Tibial artery (tissue), 4 donors: Measurements from ENCODE around the gene GLIPR1L1.

Experiments
- DNase-seq, 2 donors: peaks; one replicate each; pipeline ENCODE4 v3.0.0-alpha.2; 2019
- H3K27ac ChIP-seq, 2 donors: fragments of 200-600 bp; sonication (generic) in 1 of 2; 1 replicate in 1 of 2; 2 replicates in 1 of 2; pipeline ENCODE4 v1.5.1; 2018 to 2019; ENCODE audit warnings: mild to moderate bottlenecking in 1 of 2
- H3K27me3 ChIP-seq, 2 donors: fragments of 200-600 bp; sonication (generic) in 1 of 2; one replicate each; pipeline versions ENCODE4 v1.5.1 to v1.6.0; 2016 to 2019
- H3K36me3 ChIP-seq, 3 donors: fragments of 200-600 bp; sonication (generic) in 2 of 3; one replicate each; pipeline ENCODE4 v1.5.1; 2016 to 2019; ENCODE audit warnings: mild to moderate bottlenecking in 2 of 3
- H3K4me1 ChIP-seq, 4 donors: fragments of 200-600 bp; sonication (generic) in 2 of 4; 1 replicate in 3 of 4; 2 replicates in 1 of 4; pipeline ENCODE4 v1.5.1; 2016 to 2019
- H3K4me3 ChIP-seq, 2 donors: fragments of 200-600 bp; sonication (generic) in 1 of 2; 1 replicate in 1 of 2; 2 replicates in 1 of 2; pipeline ENCODE4 v1.5.1; 2018 to 2019; ENCODE audit warnings: mild to moderate bottlenecking in 2 of 2
- H3K9me3 ChIP-seq, 3 donors: fragments of 200-600 bp; sonication (generic) in 1 of 3; one replicate each; pipeline ENCODE4 v1.5.1; 2016 to 2019
- intact Hi-C: fragments of 100-400 bp; cut with DNase I; formaldehyde crosslinking; loops from one replicate; pipeline ENCODE4 v1.15.0; 2023; ENCODE audit warnings: low total_unique reads
- TF ChIP-seq, protein P1 (sequence below), 2 experiments: fragments of 200-600 bp in 1 of 2; fragments of 450-650 bp in 1 of 2; IDR thresholded peaks; one replicate each; pipeline ENCODE4 v1.5.1; 2017 to 2019; ENCODE audit warnings: antibody characterized with exemption in 2 of 2, mild to moderate bottlenecking in 1 of 2, moderate library complexity in 1 of 2

The GLIPR1L1 gene

DNA sequence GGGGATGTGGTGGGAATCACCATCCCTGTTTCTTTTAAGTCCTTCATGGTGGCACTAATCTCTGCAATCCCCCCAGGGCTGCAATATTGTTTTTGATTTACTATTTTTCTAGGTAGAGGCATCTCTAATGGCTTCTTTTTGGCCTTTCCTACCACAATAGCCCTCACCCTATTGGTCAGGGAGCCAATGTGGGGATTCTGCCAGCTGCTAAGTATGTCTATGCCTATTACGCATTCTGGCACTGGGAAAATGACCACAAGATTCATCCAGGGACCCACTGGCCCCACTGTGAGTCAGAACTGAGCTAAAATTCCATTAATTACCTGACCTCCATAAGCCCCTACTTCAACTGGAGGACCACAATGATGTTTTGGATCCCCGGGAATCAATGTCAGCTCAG lies 40.5 kb downstream of the GLIPR1L1 start:
- Histone ChIP-seq H3K4me3 (no peak overlapping the region), H3K27me3 (no peaks in the 10 kb centered on the region), H3K36me3 (no peaks in the 10 kb centered on the region), H3K9me3 (no peaks in the 10 kb centered on the region), H3K4me1 (no peaks in the 10 kb centered on the region), H3K27ac (no peak overlapping the region)
- intact Hi-C loops = no loop called here
- no peak for DNase-seq
- TF ChIP-seq, protein P1, sequence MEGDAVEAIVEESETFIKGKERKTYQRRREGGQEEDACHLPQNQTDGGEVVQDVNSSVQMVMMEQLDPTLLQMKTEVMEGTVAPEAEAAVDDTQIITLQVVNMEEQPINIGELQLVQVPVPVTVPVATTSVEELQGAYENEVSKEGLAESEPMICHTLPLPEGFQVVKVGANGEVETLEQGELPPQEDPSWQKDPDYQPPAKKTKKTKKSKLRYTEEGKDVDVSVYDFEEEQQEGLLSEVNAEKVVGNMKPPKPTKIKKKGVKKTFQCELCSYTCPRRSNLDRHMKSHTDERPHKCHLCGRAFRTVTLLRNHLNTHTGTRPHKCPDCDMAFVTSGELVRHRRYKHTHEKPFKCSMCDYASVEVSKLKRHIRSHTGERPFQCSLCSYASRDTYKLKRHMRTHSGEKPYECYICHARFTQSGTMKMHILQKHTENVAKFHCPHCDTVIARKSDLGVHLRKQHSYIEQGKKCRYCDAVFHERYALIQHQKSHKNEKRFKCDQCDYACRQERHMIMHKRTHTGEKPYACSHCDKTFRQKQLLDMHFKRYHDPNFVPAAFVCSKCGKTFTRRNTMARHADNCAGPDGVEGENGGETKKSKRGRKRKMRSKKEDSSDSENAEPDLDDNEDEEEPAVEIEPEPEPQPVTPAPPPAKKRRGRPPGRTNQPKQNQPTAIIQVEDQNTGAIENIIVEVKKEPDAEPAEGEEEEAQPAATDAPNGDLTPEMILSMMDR (IDR thresholded peaks at IDR 0.05) = no peak

DNA sequence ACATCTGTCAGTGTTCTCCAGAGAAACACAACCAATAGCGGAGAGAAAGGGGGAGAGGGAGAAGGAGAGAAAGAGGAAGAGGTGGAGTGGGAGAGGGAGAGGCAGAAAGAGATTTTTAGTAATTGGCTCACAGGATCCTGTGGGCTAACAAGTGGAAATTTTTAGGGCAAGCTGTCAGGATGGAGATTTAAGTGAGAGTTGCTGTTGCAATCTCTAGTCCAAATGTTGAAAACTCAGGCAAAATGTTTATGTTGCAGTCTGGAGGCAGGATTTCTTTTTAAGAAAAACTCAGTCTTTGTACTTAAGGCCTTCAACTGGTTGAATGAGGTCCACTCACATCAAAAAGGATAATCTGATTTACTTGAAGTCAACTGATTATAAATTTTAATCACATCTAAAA lies 43.9 kb downstream of the GLIPR1L1 start:
- DNase-seq = no peak
- intact Hi-C loops = no loop called here
- Histone ChIP-seq H3K9me3 (no peaks in the 10 kb centered on the region), H3K4me1 (no peaks in the 10 kb centered on the region), H3K36me3 (no peaks in the 10 kb centered on the region), H3K4me3 (no peak overlapping the region), H3K27ac (no peak overlapping the region), H3K27me3 (no peaks in the 10 kb centered on the region)
- TF ChIP-seq, protein P1 (IDR thresholded peaks at IDR 0.05) = no peak

DNA sequence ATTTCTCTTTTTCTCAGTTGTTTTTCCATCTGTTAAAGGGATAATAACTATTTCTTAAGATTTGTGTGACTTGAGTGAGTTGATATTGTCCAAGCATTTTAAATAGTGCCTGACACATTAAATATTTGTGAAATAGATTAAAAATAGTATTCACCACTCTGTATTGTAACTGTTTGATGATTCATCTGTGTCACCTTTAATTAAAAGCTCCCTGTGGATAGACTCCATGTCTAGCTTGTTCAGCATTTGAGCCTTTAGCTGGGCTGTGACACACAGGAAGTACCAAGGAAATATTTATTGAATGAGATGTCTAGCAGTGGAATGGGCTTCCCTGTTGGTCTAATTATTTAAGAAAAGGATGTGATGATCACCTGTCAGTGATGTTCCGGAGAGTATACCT lies 54.6 kb downstream of the GLIPR1L1 start:
- no peak for DNase-seq
- peak overlapping the region; percentile 86 to 93 for H3K27ac ChIP-seq
- no peaks in the 10 kb centered on the region for H3K36me3 ChIP-seq
- peak overlapping the region in 1 of 2 donors; percentile 69 for H3K4me3 ChIP-seq
- intact Hi-C loops = no loop called here
- no peaks in the 10 kb centered on the region for H3K9me3 ChIP-seq
- TF ChIP-seq, protein P1 (IDR thresholded peaks at IDR 0.05) = no peak
- no peaks in the 10 kb centered on the region for H3K27me3 ChIP-seq
- H3K4me1 ChIP-seq = peaks cover 0 to 28% (median 5%) of the 10 kb centered on the region in 4 donors

DNA sequence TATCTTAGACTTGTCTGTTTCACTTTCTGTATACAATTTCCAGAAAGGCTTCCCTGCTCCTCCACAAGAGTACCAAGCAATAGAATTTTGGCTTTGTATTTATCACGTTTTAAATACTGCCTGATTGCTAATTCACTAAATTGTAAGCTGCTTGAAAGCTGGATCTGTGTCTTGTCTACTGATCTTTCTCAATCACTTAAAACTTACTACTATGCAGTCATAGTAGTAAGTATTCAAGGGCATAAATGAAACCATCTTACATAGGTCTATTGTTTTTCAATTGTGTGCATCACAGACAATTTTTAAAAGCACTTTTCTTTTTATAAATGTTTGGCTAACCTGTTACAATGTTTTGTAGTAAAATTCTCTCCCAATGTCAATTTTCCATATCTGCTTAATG lies 55.2 kb downstream of the GLIPR1L1 start:
- no peaks in the 10 kb centered on the region for H3K36me3 ChIP-seq
- DNase-seq = no peak
- intact Hi-C loops = loop anchor here (10.0 kb wide), 1 partner anchor 95 kb away; the partner anchor contains the start of gene GLIPR1
- no peaks in the 10 kb centered on the region for H3K27me3 ChIP-seq
- H3K4me1 ChIP-seq = peaks cover 0 to 28% (median 5%) of the 10 kb centered on the region in 4 donors
- TF ChIP-seq, protein P1 (IDR thresholded peaks at IDR 0.05) = no peak
- H3K9me3 ChIP-seq = no peaks in the 10 kb centered on the region
- peak overlapping the region; percentile 62 to 69 for H3K4me3 ChIP-seq
- H3K27ac ChIP-seq = peak overlapping the region; percentile 86 to 93

DNA sequence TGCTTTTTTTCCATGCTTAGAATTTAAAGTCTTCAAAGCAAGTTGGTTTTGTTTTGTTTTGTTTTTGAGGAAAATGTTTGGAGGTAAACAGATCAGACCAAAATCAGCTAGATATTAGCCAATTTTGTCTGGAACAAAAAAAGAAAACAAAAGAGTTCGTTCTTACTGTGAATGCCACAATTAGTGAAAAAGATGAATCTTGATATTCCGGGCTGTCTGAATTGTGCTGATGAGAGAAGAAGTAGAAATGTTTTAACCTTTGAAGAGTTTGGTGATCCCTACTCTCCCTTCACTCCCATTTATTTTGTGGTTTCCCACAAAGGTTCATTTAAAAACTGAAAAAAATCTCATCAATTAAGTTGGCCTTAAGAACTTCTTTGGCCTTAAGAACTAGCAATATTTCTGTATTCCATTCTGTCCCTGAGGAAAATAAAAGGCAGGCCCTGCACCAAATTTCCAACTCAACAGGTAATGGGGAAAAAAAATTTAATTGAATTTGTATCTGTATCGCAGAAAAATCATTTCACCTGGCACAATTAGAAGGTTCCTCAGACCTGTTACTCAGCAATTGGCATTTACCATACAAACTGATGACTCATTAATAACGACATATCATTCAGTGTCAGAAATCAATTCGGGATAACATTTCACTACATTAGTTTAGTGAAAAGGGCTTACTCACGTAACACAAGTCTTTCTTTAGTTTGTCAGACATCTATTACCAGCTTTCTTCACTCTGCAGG lies 55.9 kb downstream of the GLIPR1L1 start:
- DNase-seq = no peak

More for the DNA sequence above, 55.9 kb downstream of the GLIPR1L1 start:
- H3K4me3 ChIP-seq = peak overlapping the region; percentile 62 to 69
- no peaks in the 10 kb centered on the region for H3K27me3 ChIP-seq
- TF ChIP-seq, protein P1 (IDR thresholded peaks at IDR 0.05) = no peak
- intact Hi-C loops = loop anchor here (10.0 kb wide), 1 partner anchor 94 kb away; the partner anchor contains the start of gene GLIPR1
- H3K36me3 ChIP-seq = no peaks in the 10 kb centered on the region
- H3K27ac ChIP-seq = peak overlapping the region; percentile 86 to 93
- H3K4me1 ChIP-seq = peaks cover 0 to 28% (median 5%) of the 10 kb centered on the region in 4 donors
- H3K9me3 ChIP-seq = no peaks in the 10 kb centered on the region
